Activated T-cell treated with anti-CD3 and anti-CD28 coated beads, Interleukin-2, amount 50 U/mL, for 4 hours (primary cell): ENCODE results near the gene ARHGAP22. TPM values are rescaled to one million over a fixed set of nuclear protein-coding genes. Genes with fewer than 3 reads are reported as not detected.

Source experiments
- ATAC-seq, 2 donors: fragments of 200-7000 bp; cut with Tn5 transposase; one replicate each; pipeline ENCODE4 v1.10.0; 2021
- DNase-seq: peaks from one replicate; pipeline ENCODE4 v3.0.0-alpha.2; 2020
- H3K27me3 Mint-ChIP-seq: one replicate; pipeline ENCODE4 v1.8.0; 2021; ENCODE audit warnings: low read depth, mixed read lengths
- H3K36me3 Mint-ChIP-seq: one replicate; pipeline ENCODE4 v1.8.0; 2022; ENCODE audit warnings: mixed read lengths; ENCODE audit not compliant: insufficient read depth
- H3K4me1 Mint-ChIP-seq: one replicate; pipeline ENCODE4 v1.8.0; 2021; ENCODE audit warnings: low read depth, mixed read lengths
- H3K4me3 Mint-ChIP-seq: one replicate; pipeline ENCODE4 v1.8.0; 2021; ENCODE audit warnings: mild to moderate bottlenecking, moderate library complexity, mixed read lengths
- H3K9me3 Mint-ChIP-seq: one replicate; pipeline ENCODE4 v1.8.0; 2021; ENCODE audit warnings: mixed read lengths
- total RNA-seq, 3 donors: library from RNA; stranded (reverse); gene quantifications; one replicate each; pipeline ENCODE4 v1.2.1, GENCODE V29; 2021

Gene ARHGAP22
- total RNA-seq, 3 donors from 2014 or later, result 0.08 to 0.63 (median 0.13) TPM

DNA sequence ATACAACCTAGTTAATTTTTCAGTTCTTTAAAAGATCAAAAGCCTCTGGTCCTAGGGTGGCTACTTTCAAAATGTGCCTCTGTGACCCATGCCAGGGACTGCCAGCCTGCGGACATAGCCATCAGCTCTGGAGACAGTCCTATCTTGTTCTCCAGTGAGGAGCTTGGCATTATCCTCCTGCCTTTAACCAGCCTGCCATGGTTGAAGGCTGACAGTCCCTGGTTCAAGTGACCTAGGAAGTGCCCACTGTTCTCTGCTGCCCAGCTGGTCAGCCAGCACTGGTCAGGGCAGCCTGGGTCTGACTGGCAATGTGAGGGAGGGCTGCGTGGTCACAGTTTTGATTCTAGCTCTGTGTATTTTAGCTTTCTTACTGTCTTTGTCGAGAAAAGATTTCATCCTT is 18.1 kb upstream of the ARHGAP22 start:
- no peak for ATAC-seq
- H3K4me1 Mint-ChIP-seq, result no peaks in the 10 kb centered on the region
- no peaks in the 10 kb centered on the region for H3K9me3 Mint-ChIP-seq
- no peak for DNase-seq
- no peaks in the 10 kb centered on the region for H3K36me3 Mint-ChIP-seq
- no peak overlapping the region for H3K4me3 Mint-ChIP-seq
- peaks cover 14% of the 10 kb centered on the region for H3K27me3 Mint-ChIP-seq

DNA sequence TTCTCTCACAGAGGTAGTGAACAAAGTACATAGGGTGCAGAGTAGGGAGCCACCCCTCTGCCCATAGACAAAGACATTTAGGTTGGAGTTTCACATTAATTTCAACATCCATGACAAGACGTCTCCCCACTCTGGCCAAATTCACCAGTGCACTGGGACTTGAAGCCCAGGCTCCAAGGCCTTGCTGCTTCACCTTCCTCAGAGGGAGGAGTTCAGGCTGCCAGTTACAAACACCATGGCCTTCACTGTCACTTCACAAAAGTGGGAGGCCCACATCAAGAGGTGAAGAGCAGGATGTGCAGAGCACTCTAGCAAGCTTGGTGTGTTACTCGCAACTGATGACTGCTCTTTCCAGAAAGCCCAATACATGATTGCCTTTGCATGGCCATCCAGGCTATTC is 15.8 kb upstream of the ARHGAP22 start:
- Mint-ChIP-seq H3K9me3 (no peaks in the 10 kb centered on the region), H3K27me3 (peaks cover 13% of the 10 kb centered on the region), H3K36me3 (no peaks in the 10 kb centered on the region), H3K4me3 (no peak overlapping the region), H3K4me1 (no peaks in the 10 kb centered on the region)
- no peak for ATAC-seq
- DNase-seq, result no peak

DNA sequence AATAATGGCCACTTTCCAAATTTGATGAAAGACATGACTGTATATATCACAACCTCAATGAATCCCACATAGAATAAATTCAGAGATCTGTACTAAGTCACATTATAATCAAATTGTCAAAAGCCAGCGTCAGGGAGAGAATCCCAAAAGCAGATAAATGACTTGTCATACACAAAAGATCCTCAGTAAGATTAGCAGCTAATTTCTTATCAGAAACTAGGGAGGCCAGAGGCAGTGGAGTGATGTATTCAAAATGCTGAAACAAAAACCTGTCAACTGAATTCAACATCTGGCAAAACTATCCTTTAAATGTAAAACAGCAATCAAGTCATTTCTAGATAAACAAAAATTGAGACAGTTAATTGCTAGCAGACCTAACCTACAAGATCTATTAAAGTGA is 11.6 kb upstream of the ARHGAP22 start:
- DNase-seq, result no peak
- no peak overlapping the region for H3K4me3 Mint-ChIP-seq
- H3K9me3 Mint-ChIP-seq, result no peaks in the 10 kb centered on the region
- H3K27me3 Mint-ChIP-seq, result peaks cover 24% of the 10 kb centered on the region
- no peaks in the 10 kb centered on the region for H3K36me3 Mint-ChIP-seq
- ATAC-seq, result no peak
- H3K4me1 Mint-ChIP-seq, result no peaks in the 10 kb centered on the region

DNA sequence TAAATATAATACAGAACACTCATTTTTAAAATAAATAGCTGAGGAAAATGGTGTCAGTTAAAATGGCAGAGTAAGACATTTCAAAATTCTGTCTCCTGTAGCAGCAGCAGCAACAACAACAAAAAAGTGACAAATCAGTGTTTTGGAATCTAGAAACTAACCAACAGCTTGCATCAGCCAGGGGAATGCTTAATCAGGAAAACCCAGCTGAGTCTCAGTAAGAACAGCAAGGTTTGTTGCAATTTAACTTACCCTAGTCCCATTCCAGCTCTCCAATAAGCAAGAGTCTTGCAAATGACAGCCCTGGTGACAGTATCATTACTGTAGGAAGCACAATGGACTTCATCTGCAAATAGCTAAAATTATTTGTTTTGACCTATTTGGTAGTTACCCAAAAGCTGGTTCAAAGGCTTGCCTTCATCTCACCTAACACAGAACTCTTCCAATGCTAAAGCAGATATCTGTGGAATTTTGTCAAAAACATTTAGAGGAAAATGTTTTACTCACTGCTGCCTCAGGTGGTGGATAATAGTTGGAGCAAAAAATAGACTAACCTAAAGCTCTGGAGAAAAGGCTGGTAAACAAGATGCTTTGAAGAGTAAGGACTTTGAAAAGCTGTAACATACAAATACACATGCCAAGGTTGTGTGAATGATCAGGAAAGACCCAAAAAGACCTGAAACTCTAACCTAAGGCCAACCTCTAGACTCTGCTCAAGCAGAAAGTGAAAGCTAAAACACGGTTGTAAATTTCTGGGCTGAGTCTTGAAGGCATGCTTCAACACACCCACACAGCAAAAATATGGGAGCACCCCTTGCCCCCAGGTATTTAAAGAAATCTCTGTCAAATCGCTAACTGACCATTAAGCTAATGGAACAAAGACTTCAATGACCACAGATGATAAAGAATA is 9.9 kb upstream of the ARHGAP22 start:
- Mint-ChIP-seq H3K9me3 (no peaks in the 10 kb centered on the region), H3K27me3 (peaks cover 25% of the 10 kb centered on the region), H3K4me3 (no peak overlapping the region), H3K36me3 (no peaks in the 10 kb centered on the region), H3K4me1 (no peaks in the 10 kb centered on the region)
- ATAC-seq (no peak), DNase-seq (no peak)

DNA sequence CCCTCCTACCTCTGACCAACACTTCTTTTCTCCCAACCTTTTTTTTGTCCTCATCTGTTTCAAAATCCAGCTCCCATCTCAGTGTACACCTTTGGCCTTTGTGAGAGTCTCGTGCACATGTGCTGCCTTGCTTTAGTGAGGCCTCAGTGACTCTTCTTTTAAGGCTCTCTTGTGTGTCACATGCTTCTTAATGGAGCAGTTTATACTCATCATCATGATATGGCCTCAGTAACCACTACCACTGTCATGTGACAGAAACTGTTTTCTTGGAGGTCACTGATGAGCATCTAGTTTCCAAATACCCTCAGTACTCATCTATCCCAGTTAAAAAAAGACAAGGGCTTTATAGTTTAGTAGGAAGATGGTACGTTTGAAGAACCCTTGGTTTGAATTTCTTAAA is 8.1 kb upstream of the ARHGAP22 start:
- Mint-ChIP-seq H3K27me3 (peaks cover 22% of the 10 kb centered on the region), H3K36me3 (no peaks in the 10 kb centered on the region), H3K4me1 (no peaks in the 10 kb centered on the region), H3K9me3 (no peaks in the 10 kb centered on the region), H3K4me3 (no peak overlapping the region)
- DNase-seq, result no peak
- no peak for ATAC-seq

DNA sequence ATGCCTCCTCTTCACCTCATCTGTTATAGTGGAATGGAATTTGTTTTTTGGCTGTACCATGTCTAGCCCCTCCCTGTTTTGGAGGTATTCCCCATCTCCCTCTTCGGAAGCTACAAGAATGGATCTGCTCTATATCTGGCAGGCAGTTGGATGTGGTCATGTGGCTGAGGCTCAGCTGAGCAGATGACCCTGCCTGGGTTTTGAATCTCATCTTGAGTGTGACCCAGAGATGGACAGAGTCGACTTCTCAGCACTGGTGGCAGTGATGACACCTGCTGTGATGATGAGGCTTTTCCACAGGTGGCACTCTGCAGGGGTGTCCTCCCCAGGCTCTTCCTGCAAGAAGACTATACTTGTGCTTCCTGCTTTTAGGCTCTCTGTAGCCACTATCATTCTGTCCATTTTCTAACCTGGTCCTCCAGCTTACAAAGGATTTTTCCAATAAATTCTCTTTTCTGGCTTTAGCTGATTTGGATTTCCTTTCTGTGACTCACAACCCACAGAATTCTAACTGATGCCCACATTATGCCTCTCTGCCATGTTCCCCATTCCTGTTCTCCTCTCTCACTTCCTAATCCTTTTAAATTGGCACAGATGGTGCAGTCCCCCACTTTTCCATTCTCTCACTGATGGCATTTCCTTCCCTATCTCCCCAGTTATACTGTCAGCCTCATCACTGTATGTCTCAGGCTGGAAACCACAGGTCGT is 7.5 kb upstream of the ARHGAP22 start:
- no peak overlapping the region for H3K4me3 Mint-ChIP-seq
- H3K4me1 Mint-ChIP-seq, result no peaks in the 10 kb centered on the region

DNA sequence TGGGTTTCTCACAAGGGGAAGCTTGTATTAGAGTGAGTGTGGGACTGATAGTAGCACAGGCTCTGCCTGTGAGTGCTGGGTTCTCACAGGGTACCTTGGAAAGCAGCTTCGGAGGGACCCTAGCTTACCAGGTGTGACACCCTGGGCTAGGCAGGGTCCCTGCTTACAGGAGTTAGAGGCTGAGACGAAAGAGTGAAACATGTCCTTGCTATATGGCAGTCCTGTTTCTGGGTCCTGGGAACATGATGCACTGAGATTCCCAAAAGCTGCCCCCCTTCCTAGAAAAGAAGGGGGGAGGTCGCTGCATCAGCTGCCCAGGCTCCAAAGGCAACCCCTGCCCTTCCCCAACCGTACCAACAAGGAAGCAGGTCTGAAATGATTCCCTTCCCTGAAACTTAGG is 6.3 kb upstream of the ARHGAP22 start:
- ATAC-seq (no peak), DNase-seq (no peak)
- Mint-ChIP-seq H3K9me3 (no peaks in the 10 kb centered on the region), H3K27me3 (peaks cover 31% of the 10 kb centered on the region), H3K4me1 (no peaks in the 10 kb centered on the region), H3K4me3 (no peak overlapping the region), H3K36me3 (no peaks in the 10 kb centered on the region)

More for the DNA sequence above, 7.5 kb upstream of the ARHGAP22 start:
- ATAC-seq (no peak), DNase-seq (no peak)
- Mint-ChIP-seq H3K9me3 (no peaks in the 10 kb centered on the region), H3K27me3 (peaks cover 22% of the 10 kb centered on the region), H3K36me3 (no peaks in the 10 kb centered on the region)

DNA sequence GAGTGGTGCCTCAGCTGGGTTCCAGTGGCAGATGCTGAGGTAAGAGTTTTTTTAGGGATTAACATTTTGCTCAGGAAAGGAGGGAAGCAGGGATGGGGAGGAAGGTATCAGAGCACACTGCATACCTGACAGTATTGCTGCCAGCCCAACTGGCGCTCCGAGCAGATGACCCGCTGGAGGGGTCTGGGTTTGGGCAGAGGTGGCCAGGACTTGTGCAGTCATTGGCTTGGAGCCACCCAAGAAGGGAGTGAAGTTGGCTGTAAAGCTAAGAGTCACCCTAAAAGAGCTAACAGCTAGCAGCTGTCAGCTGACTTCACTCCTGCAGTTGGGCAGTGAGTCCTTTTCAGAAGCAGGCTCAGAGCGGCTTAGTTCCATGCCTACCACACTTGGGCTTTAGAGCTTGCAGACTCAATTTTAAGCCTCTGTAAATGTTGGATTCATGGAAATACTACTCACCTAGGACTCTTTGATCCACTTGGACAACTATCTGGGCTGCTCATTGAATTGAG is 5.8 kb upstream of the ARHGAP22 start:
- no peak overlapping the region for H3K4me3 Mint-ChIP-seq
- no peak for ATAC-seq

DNA sequence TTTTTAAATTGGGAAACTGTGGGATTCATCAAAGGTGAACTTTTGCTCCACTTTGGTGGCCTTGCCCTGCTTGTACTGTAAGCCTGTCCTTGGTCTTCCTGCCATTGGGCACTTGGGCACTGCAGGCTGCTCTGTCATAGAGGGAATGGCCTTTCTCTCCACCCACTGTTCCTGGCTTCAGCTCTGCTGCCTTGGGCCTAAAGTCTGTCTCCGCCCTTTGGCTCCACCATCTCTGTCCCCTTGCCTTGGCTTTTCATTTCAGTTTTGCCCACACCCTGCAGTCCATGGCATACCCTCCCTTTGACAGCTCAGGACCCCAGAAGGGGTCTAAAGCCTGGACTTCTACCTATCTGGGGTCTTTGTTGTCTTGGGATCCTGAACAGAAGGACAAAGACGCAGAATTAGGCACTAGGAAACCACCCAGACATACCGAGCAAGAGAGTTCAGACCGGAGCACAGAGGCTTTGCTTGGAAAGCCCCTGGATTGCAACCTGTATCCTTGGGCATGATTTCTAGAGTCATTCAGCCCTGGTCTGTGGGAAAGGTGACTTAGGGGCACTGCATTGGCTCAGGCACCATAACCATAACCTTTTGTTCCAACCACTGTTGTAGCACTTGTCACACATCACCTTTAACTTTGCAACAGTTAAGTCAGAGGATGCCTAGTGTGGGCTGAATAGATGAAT is 5.2 kb upstream of the ARHGAP22 start:
- no peaks in the 10 kb centered on the region for H3K36me3 Mint-ChIP-seq
- H3K4me3 Mint-ChIP-seq, result no peak overlapping the region
- ATAC-seq, result no peak
- H3K9me3 Mint-ChIP-seq, result no peaks in the 10 kb centered on the region
- H3K4me1 Mint-ChIP-seq, result peaks cover 2% of the 10 kb centered on the region
- H3K27me3 Mint-ChIP-seq, result peaks cover 38% of the 10 kb centered on the region
- no peak for DNase-seq

More for the DNA sequence above, 5.8 kb upstream of the ARHGAP22 start:
- Mint-ChIP-seq H3K27me3 (peaks cover 34% of the 10 kb centered on the region), H3K4me1 (no peaks in the 10 kb centered on the region), H3K36me3 (no peaks in the 10 kb centered on the region), H3K9me3 (no peaks in the 10 kb centered on the region)
- no peak for DNase-seq

DNA sequence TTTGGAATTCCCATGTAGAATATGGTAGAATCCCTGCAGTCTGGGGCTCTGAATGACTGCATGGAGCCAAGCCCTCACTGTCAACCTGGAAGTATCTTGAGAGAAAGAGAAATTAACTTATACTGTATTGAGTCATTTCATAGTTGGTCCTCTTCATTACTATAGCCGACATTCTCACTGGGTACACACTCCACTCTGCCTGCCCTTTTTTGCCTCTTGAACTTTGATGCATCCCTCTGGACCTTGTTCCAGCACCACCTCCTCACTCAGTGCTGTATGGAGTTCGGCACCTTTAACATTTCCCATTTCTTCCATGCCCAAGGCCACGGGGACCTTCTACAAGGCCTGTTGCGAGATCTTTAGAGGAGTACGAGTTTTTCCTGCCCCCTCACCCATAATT is 4.6 kb upstream of the ARHGAP22 start:
- Mint-ChIP-seq H3K27me3 (peaks cover 38% of the 10 kb centered on the region), H3K4me3 (no peak overlapping the region), H3K4me1 (peaks cover 4% of the 10 kb centered on the region), H3K36me3 (no peaks in the 10 kb centered on the region), H3K9me3 (no peaks in the 10 kb centered on the region)
- no peak for DNase-seq
- ATAC-seq, result no peak

DNA sequence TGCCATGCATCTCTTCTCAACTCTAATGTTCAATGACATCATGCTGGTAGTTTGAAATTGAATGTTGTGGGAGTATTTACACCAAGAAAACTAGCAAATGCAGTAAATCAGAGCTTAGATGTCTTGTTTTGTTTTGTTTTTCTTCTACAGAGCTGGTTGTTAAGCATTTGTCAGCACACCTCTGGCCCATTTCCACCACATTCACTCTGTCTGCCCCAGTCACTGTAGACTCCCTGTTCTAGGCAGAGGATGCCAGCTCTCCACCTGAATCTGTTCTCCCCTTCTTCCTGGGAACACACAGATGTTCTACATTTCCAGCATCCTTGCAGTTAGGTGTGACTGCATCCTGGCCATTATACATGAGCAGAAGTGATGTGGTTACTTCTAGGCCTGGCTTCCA is 4.1 kb upstream of the ARHGAP22 start:
- peaks cover 42% of the 10 kb centered on the region for H3K27me3 Mint-ChIP-seq
- ATAC-seq (no peak), DNase-seq (no peak)
- no peak overlapping the region for H3K4me3 Mint-ChIP-seq
- no peaks in the 10 kb centered on the region for H3K36me3 Mint-ChIP-seq
- no peaks in the 10 kb centered on the region for H3K9me3 Mint-ChIP-seq
- H3K4me1 Mint-ChIP-seq, result peaks cover 4% of the 10 kb centered on the region

DNA sequence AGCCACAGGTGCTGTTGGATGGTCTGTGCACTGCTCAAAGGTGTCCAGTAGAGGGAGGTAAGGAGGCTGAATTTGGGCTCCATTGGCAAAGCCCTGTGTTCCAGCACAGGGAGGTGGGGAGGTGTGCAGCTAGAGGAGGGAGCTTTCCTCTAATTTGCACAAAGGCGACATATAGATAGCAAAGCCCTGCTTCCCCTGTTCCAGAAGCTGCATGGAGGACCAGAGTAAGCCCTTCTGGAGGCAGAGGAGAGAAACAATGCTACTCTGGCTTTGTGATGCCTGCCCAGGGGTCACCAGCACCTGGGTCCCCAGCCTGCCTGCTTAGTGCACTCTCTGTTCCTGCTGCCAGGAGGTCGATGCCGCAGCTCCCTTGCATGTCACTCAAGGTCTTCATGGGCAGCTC is 3.4 kb upstream of the ARHGAP22 start:
- no peaks in the 10 kb centered on the region for H3K9me3 Mint-ChIP-seq
- DNase-seq, result peak; percentile 11
- peaks cover 45% of the 10 kb centered on the region for H3K27me3 Mint-ChIP-seq
- H3K36me3 Mint-ChIP-seq, result no peaks in the 10 kb centered on the region
- peaks cover 4% of the 10 kb centered on the region for H3K4me1 Mint-ChIP-seq
- ATAC-seq, result peak; percentile 66 to 74
- H3K4me3 Mint-ChIP-seq, result no peak overlapping the region

DNA sequence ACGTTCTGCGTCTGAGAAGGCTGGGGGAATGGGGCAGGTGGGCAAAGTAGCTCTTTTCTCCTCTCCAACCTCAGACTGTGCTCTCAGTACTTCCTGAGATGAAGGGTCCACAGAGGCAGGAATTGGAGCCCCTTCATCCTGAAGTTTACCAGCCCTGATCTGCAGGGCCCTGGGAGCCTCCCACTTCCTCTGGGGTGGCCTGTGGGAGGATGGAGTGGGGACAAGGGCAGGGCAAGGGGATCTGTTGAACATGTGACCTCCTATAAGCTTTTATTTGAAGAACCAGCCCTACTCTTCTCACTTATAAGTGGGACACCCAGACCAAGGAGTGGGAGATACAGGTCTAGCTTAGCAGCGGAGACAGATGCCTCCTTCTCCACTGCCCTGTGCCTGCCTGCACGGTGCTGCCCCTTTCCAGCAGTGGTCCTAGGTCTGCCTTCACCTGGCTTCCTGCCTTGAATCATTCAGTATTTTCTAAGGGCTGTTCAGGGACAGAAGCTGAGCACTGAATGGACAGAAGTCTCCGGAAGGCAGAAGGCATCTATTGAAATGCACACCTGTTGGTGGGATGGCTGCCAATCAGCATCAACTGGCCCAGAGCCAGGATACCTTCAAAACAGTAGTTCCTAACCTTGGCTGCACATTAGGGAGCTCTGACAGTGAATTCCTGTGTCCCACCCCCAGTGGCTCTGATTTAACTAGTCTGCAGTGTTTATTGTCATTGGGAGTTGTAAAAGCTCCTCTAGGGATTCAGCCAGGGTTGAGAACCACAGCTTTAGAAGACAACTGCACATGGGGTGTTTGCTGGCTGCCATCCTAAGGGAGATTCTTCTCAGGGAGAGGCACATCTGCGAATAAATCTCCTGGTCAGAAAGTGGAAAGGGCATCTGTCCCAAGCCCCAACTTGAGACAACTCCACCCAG is 2.7 kb upstream of the ARHGAP22 start:
- H3K36me3 Mint-ChIP-seq, result no peaks in the 10 kb centered on the region
- no peak overlapping the region for H3K4me3 Mint-ChIP-seq
- DNase-seq, result no peak
- H3K4me1 Mint-ChIP-seq, result peaks cover 4% of the 10 kb centered on the region
- H3K27me3 Mint-ChIP-seq, result peaks cover 44% of the 10 kb centered on the region
- ATAC-seq, result no peak
- H3K9me3 Mint-ChIP-seq, result no peaks in the 10 kb centered on the region
